ENCODE results near the gene GGT7. TPM values are rescaled to one million over a fixed set of nuclear protein-coding genes. Genes with fewer than 3 reads are reported as not detected.

Gene GGT7
- total and polyA plus RNA-seq, 9 of the 15 experiments (the other 6 are each of a cell fraction or from before 2014, with no cell fraction given), result 0.04 to 18.3 (median 5.9) TPM

- TF ChIP-seq RBM39 (optimal IDR thresholded peaks at IDR 0.05; ENCODE audit: low read depth, low read length), result no peak
- peak in 1 of 2 experiments; percentile 15; a peak in 1 of 4 replicates for TF ChIP-seq NRF1 (conservative IDR thresholded peaks at IDR 0.05 in 1 of 2, IDR thresholded peaks at IDR 0.05 in 1 of 2)
- TF ChIP-seq HMGN3 (IDR thresholded peaks at IDR 0.05; ENCODE audit: borderline replicate concordance, extremely low read depth, insufficient read length, low read depth, low read length), result no peak
- no peak for TF ChIP-seq NFXL1 (CRISPR knock-in tag; IDR thresholded peaks at IDR 0.05)
- TF ChIP-seq PHB (CRISPR knock-in tag; IDR thresholded peaks at IDR 0.05), result no peak
- 0 out of 2 replicates have a peak, but pooled peaks have one; percentile 41 for TF ChIP-seq ATF7 (IDR thresholded peaks at IDR 0.05)
- TF ChIP-seq NFE2 (IDR thresholded peaks at IDR 0.05; ENCODE audit: low read depth), result peak; percentile 28; the same call in 1 of the 2 replicates
- TF ChIP-seq ZEB2 (IDR thresholded peaks at IDR 0.05), result no peak
- TF ChIP-seq TSHZ1 (CRISPR knock-in tag; IDR thresholded peaks at IDR 0.05), result no peak
- TF ChIP-seq ESRRA (IDR thresholded peaks at IDR 0.05; ENCODE audit: borderline replicate concordance, low read depth), result peak; percentile 50
- no peak for TF ChIP-seq STAT6 (CRISPR knock-in tag; IDR thresholded peaks at IDR 0.05)
- TF ChIP-seq ZNF77 (CRISPR knock-in tag; IDR thresholded peaks at IDR 0.05), result no peak
- TF ChIP-seq KLF16 (IDR thresholded peaks at IDR 0.05), result no peak
- TF ChIP-seq RBM34 (IDR thresholded peaks at IDR 0.05; ENCODE audit: borderline replicate concordance, insufficient read depth, low read length), result no peak
- no peak for TF ChIP-seq PRPF4 (IDR thresholded peaks at IDR 0.05; ENCODE audit: insufficient read depth, low read depth, low read length, poor library complexity, severe bottlenecking)
- peak in 1 of 2 experiments; percentile 17 for TF ChIP-seq AFF1 (IDR thresholded peaks at IDR 0.05; ENCODE audit: low read depth in 1 of 2, partially characterized antibody in 2 of 2)
- TF ChIP-seq ZNF449 (CRISPR knock-in tag; IDR thresholded peaks at IDR 0.05), result no peak
Measured at GRCh38 chr20:34824452-34824805, 48.2 kb downstream of the GGT7 start (continued).
